DND-41 (cell line): ENCODE results near the gene CABYR.

Experiments used
- CTCF ChIP-seq: IDR thresholded peaks from 2 replicates; pipeline ENCODE4 v1.5.1; 2012; ENCODE audit warnings: borderline replicate concordance, low read length, moderate library complexity, mild to moderate bottlenecking; ENCODE audit not compliant: poor library complexity, severe bottlenecking; ENCODE audit errors: extremely low read depth
- EZH2 ChIP-seq: IDR thresholded peaks from 3 replicates; pipeline ENCODE4 v1.6.1; 2012; ENCODE audit warnings: borderline replicate concordance, low read depth, mild to moderate bottlenecking, moderate library complexity, low read length, inconsistent platforms; ENCODE audit not compliant: severe bottlenecking

GRCh38 chr18:24160086-24160485 is 21.2 kb downstream of the CABYR start:
- no peak for TF ChIP-seq CTCF
- no peak for TF ChIP-seq EZH2
